Fibroblast of lung (primary cell): ENCODE data around the gene SSPN. TPM values are rescaled to one million over a fixed set of nuclear protein-coding genes. Genes with fewer than 3 reads are reported as not detected.

ENCODE experiments used
- DNase-seq, 2 donors: peaks; one replicate each; pipeline versions ENCODE4 v3.0.0 to v3.0.0-alpha.2; 2010; ENCODE audit warnings: low read depth in 2 of 2
- H2AFZ ChIP-seq: 2 replicates; pipeline ENCODE4 v1.5.1; 2012; ENCODE audit warnings: low read length, control low read depth, inconsistent platforms
- H3K27ac ChIP-seq: 2 replicates; pipeline ENCODE4 v1.5.1; 2011; ENCODE audit warnings: low read length, control low read depth; ENCODE audit not compliant: insufficient read depth
- H3K27me3 ChIP-seq: 2 replicates; pipeline ENCODE4 v1.5.1; 2011; ENCODE audit warnings: mild to moderate bottlenecking, low read length; ENCODE audit not compliant: control insufficient read depth, insufficient read depth
- H3K36me3 ChIP-seq: 2 replicates; pipeline ENCODE4 v1.5.1; 2011; ENCODE audit warnings: low read length; ENCODE audit not compliant: control insufficient read depth, insufficient read depth
- H3K4me1 ChIP-seq: 2 replicates; pipeline ENCODE4 v1.5.1; 2011; ENCODE audit warnings: low read length; ENCODE audit not compliant: control insufficient read depth, insufficient read depth; ENCODE audit errors: extremely low read depth
- H3K4me2 ChIP-seq: 2 replicates; pipeline ENCODE4 v1.5.1; 2011; ENCODE audit warnings: low read length, control low read depth; ENCODE audit not compliant: insufficient read depth; ENCODE audit errors: extremely low read depth
- H3K4me3 ChIP-seq, 4 experiments: fragments of 200-600 bp in 1 of 4; sonication (generic) in 1 of 4; replicated peaks in 1 of 4; 2 replicates each; pipeline ENCODE4 v1.5.1; 2011 to 2016; ENCODE audit warnings: low read length in 4 of 4, low read depth in 3 of 4, mild to moderate bottlenecking in 3 of 4, control low read depth in 2 of 4, inconsistent platforms in 1 of 4, mixed read lengths in 1 of 4; ENCODE audit not compliant: insufficient read depth in 1 of 4; ENCODE audit errors: control extremely low read depth in 1 of 4
- H3K79me2 ChIP-seq: 2 replicates; pipeline ENCODE4 v1.5.1; 2012; ENCODE audit warnings: mild to moderate bottlenecking, low read length, inconsistent platforms; ENCODE audit not compliant: control insufficient read depth, insufficient read depth
- H3K9ac ChIP-seq: 2 replicates; pipeline ENCODE4 v1.5.1; 2011; ENCODE audit warnings: mild to moderate bottlenecking, low read length, control low read depth; ENCODE audit not compliant: insufficient read depth
- H3K9me3 ChIP-seq: 2 replicates; pipeline ENCODE4 v1.5.1; 2012; ENCODE audit warnings: low read depth, low read length; ENCODE audit not compliant: control insufficient read depth, insufficient read depth
- H4K20me1 ChIP-seq: 2 replicates; pipeline ENCODE4 v1.5.1; 2011; ENCODE audit warnings: low read length; ENCODE audit not compliant: control insufficient read depth, insufficient read depth; ENCODE audit errors: extremely low read depth
- CTCF ChIP-seq, 2 donors: IDR thresholded peaks in 1 of 2; conservative IDR thresholded peaks in 1 of 2; 1 replicate in 1 of 2; 2 replicates in 1 of 2; pipeline ENCODE4 v1.5.1; 2011 to 2012; ENCODE audit warnings: low read length in 2 of 2, control low read depth in 1 of 2, inconsistent platforms in 1 of 2, low read depth in 1 of 2, mild to moderate bottlenecking in 1 of 2
- EZH2 ChIP-seq: IDR thresholded peaks from 2 replicates; pipeline ENCODE4 v1.5.1; 2012; ENCODE audit warnings: low read length, control low read depth, mild to moderate bottlenecking; ENCODE audit errors: missing control alignments
- polyA plus RNA-seq, 2 donors: library from polyadenylated mRNA; depleted of rRNA in 1 of 2; stranded (reverse) in 1 of 2; unstranded in 1 of 2; fragments of >200 nt; gene quantifications; 2 replicates each; pipeline ENCODE4 v1.2.1, GENCODE V29; 2011 to 2012; ENCODE audit warnings: missing spikeins in 1 of 2
- total RNA-seq: library from RNA; depleted of rRNA; stranded (reverse); fragments of >200 nt; gene quantifications from 2 replicates; pipeline ENCODE4 v1.2.1, GENCODE V29; 2014

The SSPN gene
- total and polyA plus RNA-seq, 2 donors (not counting 1 experiment from before 2014, with no cell fraction given) = 18.3 to 18.5 TPM

DNA sequence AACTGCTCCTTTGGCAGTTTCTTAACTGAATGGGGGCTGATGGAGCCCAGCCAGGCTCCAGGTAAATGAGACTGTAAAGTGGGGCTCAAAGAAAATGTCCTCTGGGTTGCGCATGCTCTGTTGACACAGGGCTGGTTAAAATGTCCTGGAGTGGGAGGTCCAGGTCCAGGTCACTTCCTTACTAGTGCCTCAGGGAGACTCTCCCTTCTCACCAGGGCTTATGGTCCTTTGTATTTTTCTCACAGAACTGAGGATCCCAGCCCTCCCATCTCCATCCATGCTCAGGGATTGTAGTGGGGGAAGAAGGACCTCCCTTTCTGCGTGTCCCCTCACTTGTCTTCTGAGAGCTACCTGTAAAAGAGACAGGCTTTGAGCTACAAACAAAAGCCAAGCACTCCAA lies 77.5 kb downstream of the SSPN start:
- H3K4me3 ChIP-seq = no peak overlapping the region
- TF ChIP-seq CTCF (conservative IDR thresholded peaks at IDR 0.05 in 1 of 2, IDR thresholded peaks at IDR 0.05 in 1 of 2; ENCODE audit: low read depth in 1 of 2, low read length in 2 of 2) = no peak
- no peak for TF ChIP-seq EZH2
- H3K9ac ChIP-seq = no peak overlapping the region
- H4K20me1 ChIP-seq = no peaks in the 10 kb centered on the region
- DNase-seq = no peak
- no peak overlapping the region for H2AFZ ChIP-seq
- H3K4me2 ChIP-seq = no peak overlapping the region
- H3K36me3 ChIP-seq = no peaks in the 10 kb centered on the region
- no peaks in the 10 kb centered on the region for H3K27me3 ChIP-seq
- no peak overlapping the region for H3K27ac ChIP-seq
- H3K79me2 ChIP-seq = no peaks in the 10 kb centered on the region
- H3K9me3 ChIP-seq = no peaks in the 10 kb centered on the region
- peaks cover 18% of the 10 kb centered on the region for H3K4me1 ChIP-seq

- Histone ChIP-seq H2AFZ (no peak overlapping the region), H3K27me3 (no peaks in the 10 kb centered on the region), H4K20me1 (no peaks in the 10 kb centered on the region), H3K4me2 (no peak overlapping the region), H3K27ac (peak overlapping the region; percentile 9), H3K36me3 (no peaks in the 10 kb centered on the region), H3K4me1 (peaks cover 18% of the 10 kb centered on the region), H3K9me3 (no peaks in the 10 kb centered on the region), H3K4me3 (no peak overlapping the region), H3K9ac (no peak overlapping the region), H3K79me2 (no peaks in the 10 kb centered on the region)
- no peak for TF ChIP-seq CTCF (conservative IDR thresholded peaks at IDR 0.05 in 1 of 2, IDR thresholded peaks at IDR 0.05 in 1 of 2; ENCODE audit: low read depth in 1 of 2, low read length in 2 of 2)
- no peak for TF ChIP-seq EZH2
- DNase-seq = no peak
Measured at GRCh38 chr12:26273811-26274210, 78.4 kb downstream of the SSPN start.

DNA sequence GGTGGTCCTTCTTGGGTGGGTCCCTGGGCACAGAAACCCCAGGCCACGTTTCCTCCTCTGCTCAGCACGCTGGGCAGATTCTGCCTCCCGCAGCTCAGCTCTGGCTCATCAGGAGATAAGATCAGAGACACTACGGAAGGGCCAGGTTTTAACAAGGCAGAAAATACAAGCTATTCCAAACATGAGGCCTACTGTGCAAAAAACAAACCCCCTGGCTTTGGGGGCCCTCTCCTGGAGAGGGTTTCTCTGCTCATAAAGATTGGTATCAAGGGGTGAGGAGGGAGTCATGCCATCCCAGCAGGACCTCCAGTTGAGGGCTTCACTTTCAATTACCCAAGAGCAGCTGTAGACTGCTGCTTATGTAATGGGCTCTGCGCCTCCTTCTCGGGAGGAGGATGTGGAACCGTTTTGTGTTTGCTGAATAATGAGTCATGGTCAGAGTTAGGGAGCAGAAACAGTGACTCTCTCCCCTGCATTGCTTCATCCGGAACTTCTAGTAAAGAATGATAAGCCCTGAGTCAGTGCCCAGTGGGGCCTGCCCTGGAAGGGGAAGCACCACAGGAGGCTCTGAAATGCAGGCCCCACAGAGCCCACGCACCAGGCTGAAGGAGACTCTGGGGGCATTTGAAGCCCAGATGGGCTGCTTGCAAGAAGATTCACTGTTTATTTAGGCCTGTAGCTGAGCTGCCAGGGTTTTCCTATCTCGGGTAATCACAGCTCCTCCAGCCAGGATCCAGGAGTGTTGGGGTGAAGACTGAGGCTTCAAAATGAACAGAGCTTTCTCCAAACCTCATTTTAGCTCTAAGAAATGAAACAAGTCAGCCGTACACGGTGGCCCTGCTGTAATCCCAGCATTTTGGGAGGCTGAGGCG lies 79.3 kb downstream of the SSPN start:
- TF ChIP-seq CTCF (conservative IDR thresholded peaks at IDR 0.05 in 1 of 2, IDR thresholded peaks at IDR 0.05 in 1 of 2; ENCODE audit: low read depth in 1 of 2, low read length in 2 of 2) = no peak
- TF ChIP-seq EZH2 = no peak

More for the DNA sequence above, 79.3 kb downstream of the SSPN start:
- Histone ChIP-seq H3K4me2 (peak overlapping the region; percentile 4), H3K36me3 (no peaks in the 10 kb centered on the region), H3K27ac (peak overlapping the region; percentile 66), H2AFZ (peak overlapping the region; percentile 33), H3K9ac (no peak overlapping the region), H3K27me3 (no peaks in the 10 kb centered on the region), H3K4me3 (no peak overlapping the region), H3K9me3 (no peaks in the 10 kb centered on the region), H3K4me1 (peaks cover 18% of the 10 kb centered on the region), H4K20me1 (no peaks in the 10 kb centered on the region), H3K79me2 (no peaks in the 10 kb centered on the region)
- DNase-seq = peak; percentile 98 to 100
